WI38 (cell line): ENCODE data around the gene PALD1.

ENCODE experiments used
- H3K4me3 ChIP-seq: 2 replicates; pipeline ENCODE4 v1.5.1; 2011; ENCODE audit warnings: low read depth, mild to moderate bottlenecking, control low read depth, low read length
- CTCF ChIP-seq: IDR thresholded peaks from 2 replicates; pipeline ENCODE4 v1.5.1; 2012; ENCODE audit warnings: low read depth, mild to moderate bottlenecking, control low read depth, low read length

PALD1 gene

GRCh38 chr10:70560511-70560941 lies 82.0 kb downstream of the PALD1 start:
- H3K4me3 ChIP-seq: no peak overlapping the region
- TF ChIP-seq CTCF: no peak

GRCh38 chr10:70561070-70561469 lies 82.5 kb downstream of the PALD1 start:
- no peak for TF ChIP-seq CTCF
- H3K4me3 ChIP-seq: no peak overlapping the region

GRCh38 chr10:70561558-70561957 lies 83.0 kb downstream of the PALD1 start:
- no peak overlapping the region for H3K4me3 ChIP-seq
- TF ChIP-seq CTCF: no peak

- no peak for TF ChIP-seq CTCF
Observed at GRCh38 chr10:70562036-70562755, 83.6 kb downstream of the PALD1 start.

GRCh38 chr10:70563230-70563629 lies 84.7 kb downstream of the PALD1 start:
- H3K4me3 ChIP-seq: no peak overlapping the region
- no peak for TF ChIP-seq CTCF

More at GRCh38 chr10:70562036-70562755, 83.6 kb downstream of the PALD1 start:
- no peak overlapping the region for H3K4me3 ChIP-seq

- H3K4me3 ChIP-seq: no peak overlapping the region
- no peak for TF ChIP-seq CTCF
Observed at GRCh38 chr10:70564113-70564725, 85.7 kb downstream of the PALD1 start.

- no peak overlapping the region for H3K4me3 ChIP-seq
- TF ChIP-seq CTCF: no peak
Observed at GRCh38 chr10:70564901-70565351, 86.4 kb downstream of the PALD1 start.
